NT2/D1 (cell line): ENCODE measurements around the gene LIMS3.
"Not testable (repeated sequence)": the region's sequence is repeated elsewhere in the genome, so short reads cannot be mapped to it uniquely, and the experiment has no call there.

Source experiments
- YY1 ChIP-seq: IDR thresholded peaks from 2 replicates; pipeline ENCODE4 v1.6.1; 2011; ENCODE audit not compliant: insufficient read length, insufficient read depth
- ZNF274 ChIP-seq: IDR thresholded peaks from 2 replicates; pipeline ENCODE4 v1.6.1; 2011; ENCODE audit warnings: mild to moderate bottlenecking, low read depth, low read length

DNA sequence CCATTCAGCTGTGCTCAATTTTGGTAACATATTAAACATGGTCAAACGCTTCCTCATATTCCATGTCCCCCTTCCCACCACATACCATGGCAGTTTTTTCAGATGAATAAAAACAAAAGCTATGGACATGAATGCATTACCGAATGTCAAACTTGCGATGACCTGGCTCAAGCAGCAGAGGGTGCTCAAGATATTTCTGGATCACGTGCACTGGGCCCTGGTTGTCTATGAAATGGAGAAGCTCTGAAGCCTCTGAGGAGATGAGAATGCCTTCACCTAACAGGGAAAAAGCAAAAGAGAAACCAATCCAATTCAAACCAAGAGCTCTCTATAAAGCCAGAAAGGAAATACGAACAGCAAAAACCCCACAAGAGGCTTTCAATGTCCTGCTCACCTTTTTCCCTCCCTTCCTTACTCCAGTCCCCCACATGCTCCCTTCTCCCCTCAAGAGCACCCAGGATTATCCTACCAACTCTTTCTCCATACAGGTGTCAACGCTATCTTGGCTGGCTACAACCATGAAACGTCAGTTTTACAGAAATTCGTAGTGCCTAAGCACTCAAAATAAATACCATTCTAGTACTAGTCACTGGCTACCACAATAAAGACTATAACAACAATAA lies 27.2 kb upstream of the LIMS3 start:
- TF ChIP-seq ZNF274, YY1: not testable (repeated sequence)
